MCF 10A (cell line): ENCODE data around the gene PIK3AP1. TPM values are rescaled to one million over a fixed set of nuclear protein-coding genes. Genes with fewer than 3 reads are reported as not detected.

Source experiments
- BruUV-seq: library from RNA; stranded (reverse); fragments of 400-500 nt; replicated peaks from 2 replicates; lab custom pipeline; 2021; lab: Mats Ljungman, UMichigan
- CTCF ChIA-PET: fragments of 300-600 bp; sonication (Branson Sonifier 250); formaldehyde crosslinking; extraction: SDS; loops from one replicate; lab custom pipeline; 2021; ENCODE audit warnings: antibody characterized with exemption, inconsistent platforms; lab: Yijun Ruan, JAX
- POLR2A ChIA-PET: fragments of 300-600, 350-650 bp; sonication (Branson Sonifier 250); formaldehyde crosslinking; extraction: SDS; loops from one replicate; lab custom pipeline; 2020; ENCODE audit warnings: antibody characterized with exemption, inconsistent platforms; lab: Yijun Ruan, JAX
- DNase-seq: peaks from one replicate; pipeline ENCODE4 v3.0.0-alpha.2; 2018; ENCODE audit not compliant: unreplicated experiment
- H3K27ac Mint-ChIP-seq: one replicate; pipeline ENCODE4 v1.8.0; 2022; ENCODE audit warnings: mild to moderate bottlenecking, low read depth, mixed read lengths; ENCODE audit not compliant: unreplicated experiment
- H3K27me3 Mint-ChIP-seq: one replicate; pipeline ENCODE4 v1.8.0; 2022; ENCODE audit warnings: mixed read lengths; ENCODE audit not compliant: insufficient read depth, unreplicated experiment
- H3K36me3 Mint-ChIP-seq: one replicate; pipeline ENCODE4 v1.8.0; 2022; ENCODE audit warnings: mild to moderate bottlenecking, moderate library complexity, mixed read lengths; ENCODE audit not compliant: insufficient read depth, unreplicated experiment
- H3K4me1 Mint-ChIP-seq: one replicate; pipeline ENCODE4 v1.8.0; 2022; ENCODE audit warnings: mixed read lengths; ENCODE audit not compliant: insufficient read depth, unreplicated experiment
- H3K4me3 Mint-ChIP-seq: one replicate; pipeline ENCODE4 v1.8.0; 2022; ENCODE audit warnings: mild to moderate bottlenecking, moderate library complexity, mixed read lengths; ENCODE audit not compliant: unreplicated experiment
- H3K9me3 Mint-ChIP-seq: one replicate; pipeline ENCODE4 v1.8.0; 2022; ENCODE audit warnings: mixed read lengths; ENCODE audit not compliant: unreplicated experiment
- intact Hi-C: fragments of 100-400 bp; cut with micrococcal nuclease; formaldehyde crosslinking; loops from 2 replicates; pipeline ENCODE4 v1.14.1; 2022
- total RNA-seq: library from RNA; stranded (reverse); gene quantifications from 2 replicates; pipeline ENCODE4 v1.2.3, GENCODE V29; 2022
- TF ChIP-seq, protein P1 (sequence below): fragments of 200-600 bp; IDR thresholded peaks from one replicate; pipeline ENCODE4 v1.8.0; 2022; ENCODE audit warnings: antibody characterized with exemption, mild to moderate bottlenecking; ENCODE audit not compliant: unreplicated experiment

PIK3AP1 gene
- total RNA-seq, 1 experiment from 2014 or later = not detected

DNA sequence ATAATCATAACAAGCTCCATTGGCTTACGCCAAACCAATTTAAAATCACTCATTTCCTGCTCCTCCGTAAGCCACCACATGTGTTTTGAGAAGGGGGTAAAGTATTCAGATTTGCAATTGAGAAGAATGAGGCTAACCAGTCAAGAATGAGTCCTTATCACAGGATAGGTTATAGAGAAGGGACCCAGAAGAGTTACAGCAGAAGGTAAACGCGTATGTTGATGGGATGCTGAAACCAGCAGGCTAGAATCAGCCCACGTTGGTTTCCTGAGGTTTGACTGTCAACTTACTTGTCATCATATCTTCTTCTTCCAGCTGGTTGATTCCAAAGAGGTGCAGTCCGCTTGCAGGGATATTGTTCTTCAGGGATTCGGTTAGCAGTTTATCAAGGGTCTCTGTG, 69.4 kb downstream of the PIK3AP1 start:
- H3K4me3 Mint-ChIP-seq = no peak overlapping the region
- no TSS peak for BruUV-seq
- no peaks in the 10 kb centered on the region for H3K9me3 Mint-ChIP-seq
- intact Hi-C loops = no loop called here
- H3K27me3 Mint-ChIP-seq = peaks cover 11% of the 10 kb centered on the region
- no peak overlapping the region for H3K27ac Mint-ChIP-seq
- H3K36me3 Mint-ChIP-seq = no peaks in the 10 kb centered on the region
- TF ChIP-seq, protein P1, sequence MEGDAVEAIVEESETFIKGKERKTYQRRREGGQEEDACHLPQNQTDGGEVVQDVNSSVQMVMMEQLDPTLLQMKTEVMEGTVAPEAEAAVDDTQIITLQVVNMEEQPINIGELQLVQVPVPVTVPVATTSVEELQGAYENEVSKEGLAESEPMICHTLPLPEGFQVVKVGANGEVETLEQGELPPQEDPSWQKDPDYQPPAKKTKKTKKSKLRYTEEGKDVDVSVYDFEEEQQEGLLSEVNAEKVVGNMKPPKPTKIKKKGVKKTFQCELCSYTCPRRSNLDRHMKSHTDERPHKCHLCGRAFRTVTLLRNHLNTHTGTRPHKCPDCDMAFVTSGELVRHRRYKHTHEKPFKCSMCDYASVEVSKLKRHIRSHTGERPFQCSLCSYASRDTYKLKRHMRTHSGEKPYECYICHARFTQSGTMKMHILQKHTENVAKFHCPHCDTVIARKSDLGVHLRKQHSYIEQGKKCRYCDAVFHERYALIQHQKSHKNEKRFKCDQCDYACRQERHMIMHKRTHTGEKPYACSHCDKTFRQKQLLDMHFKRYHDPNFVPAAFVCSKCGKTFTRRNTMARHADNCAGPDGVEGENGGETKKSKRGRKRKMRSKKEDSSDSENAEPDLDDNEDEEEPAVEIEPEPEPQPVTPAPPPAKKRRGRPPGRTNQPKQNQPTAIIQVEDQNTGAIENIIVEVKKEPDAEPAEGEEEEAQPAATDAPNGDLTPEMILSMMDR = no peak
- no peak for DNase-seq
- no peaks in the 10 kb centered on the region for H3K4me1 Mint-ChIP-seq
- CTCF ChIA-PET = interaction anchor here (1.1 to 1.9 kb wide), 2 partner anchors 10 to 12 kb away, joined by 4 to 14 read pairs; no protein-coding TSS in a partner anchor
- POLR2A ChIA-PET = no interaction called here

DNA sequence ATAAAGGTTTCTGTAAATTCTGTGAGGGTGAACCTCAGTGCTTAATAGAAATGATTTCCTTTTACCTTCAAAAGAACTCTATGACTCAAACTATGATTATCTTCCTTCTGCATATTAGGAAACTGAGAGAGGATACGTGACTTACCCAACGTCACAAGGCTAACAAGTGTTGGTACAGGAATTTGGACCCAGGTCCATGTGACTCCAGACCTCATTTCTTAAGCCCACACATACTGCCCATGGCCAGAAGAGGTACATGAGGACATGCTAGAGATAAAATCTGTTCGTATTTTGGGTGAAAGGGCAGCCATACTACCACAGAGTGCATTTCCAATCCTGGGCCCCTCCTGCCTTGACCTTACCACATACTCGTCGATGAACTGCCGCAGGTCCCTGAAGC, 72.0 kb downstream of the PIK3AP1 start:
- Mint-ChIP-seq H3K4me3 (no peak overlapping the region), H3K36me3 (no peaks in the 10 kb centered on the region), H3K4me1 (no peaks in the 10 kb centered on the region), H3K27ac (no peak overlapping the region), H3K9me3 (no peaks in the 10 kb centered on the region), H3K27me3 (peaks cover 11% of the 10 kb centered on the region)
- POLR2A ChIA-PET = no interaction called here
- TF ChIP-seq, protein P1 = no peak
- CTCF ChIA-PET = no interaction called here
- no TSS peak for BruUV-seq
- intact Hi-C loops = loop anchor here (10.0 kb wide), 1 partner anchor 387 kb away; no protein-coding TSS in a partner anchor
- no peak for DNase-seq

DNA sequence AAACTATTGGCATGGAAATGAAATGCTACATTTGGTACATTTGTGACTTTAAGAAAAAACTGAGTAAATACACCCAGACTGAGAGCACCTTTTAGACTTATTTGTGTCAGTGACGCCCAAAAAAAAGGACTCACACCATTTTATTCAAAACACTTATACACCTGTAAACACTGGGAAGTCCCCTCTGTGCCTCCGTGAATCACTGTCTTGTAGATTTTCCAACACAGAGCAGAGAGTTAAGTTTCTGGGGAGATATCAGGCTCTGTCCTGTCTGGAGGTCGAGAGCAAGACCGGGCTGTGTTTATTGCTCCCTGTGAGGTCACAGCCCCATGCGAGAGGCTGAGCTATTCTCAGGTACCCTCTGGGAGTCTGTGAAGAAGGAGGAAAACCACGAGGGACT, 72.8 kb downstream of the PIK3AP1 start:
- no peaks in the 10 kb centered on the region for H3K4me1 Mint-ChIP-seq
- H3K9me3 Mint-ChIP-seq = no peaks in the 10 kb centered on the region
- no peak overlapping the region for H3K4me3 Mint-ChIP-seq
- ChIA-PET POLR2A (no interaction called here), CTCF (no interaction called here)
- no peak overlapping the region for H3K27ac Mint-ChIP-seq
- TF ChIP-seq, protein P1 = no peak
- no TSS peak for BruUV-seq
- no peaks in the 10 kb centered on the region for H3K36me3 Mint-ChIP-seq
- DNase-seq = no peak
- H3K27me3 Mint-ChIP-seq = peaks cover 11% of the 10 kb centered on the region
- intact Hi-C loops = loop anchor here (10.0 kb wide), 1 partner anchor 387 kb away; no protein-coding TSS in a partner anchor

DNA sequence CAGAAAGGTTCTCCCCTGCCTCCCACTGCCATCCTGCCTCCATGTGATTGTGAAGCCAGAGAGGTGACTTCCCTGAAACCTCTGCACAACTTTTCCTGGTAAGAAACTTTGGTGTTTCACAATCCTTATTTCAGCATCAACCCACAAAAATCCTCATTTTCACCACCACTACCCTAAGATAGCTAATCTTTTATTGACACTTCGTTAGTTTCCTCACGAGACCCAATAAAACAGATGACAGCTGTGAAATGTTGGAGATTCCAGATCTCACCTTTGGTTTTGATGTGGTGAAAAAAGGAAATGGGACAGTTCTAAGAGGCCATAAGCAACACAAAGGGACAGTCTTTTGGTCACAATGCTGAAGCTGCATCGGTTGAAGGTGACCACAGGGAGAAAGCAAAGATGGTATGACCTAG, 73.6 kb downstream of the PIK3AP1 start:
- Mint-ChIP-seq H3K9me3 (no peaks in the 10 kb centered on the region), H3K27ac (no peak overlapping the region), H3K36me3 (no peaks in the 10 kb centered on the region), H3K4me1 (no peaks in the 10 kb centered on the region), H3K27me3 (peaks cover 11% of the 10 kb centered on the region), H3K4me3 (no peak overlapping the region)
- no peak for DNase-seq
- ChIA-PET POLR2A (interaction anchor here (0.6 kb wide), 1 partner anchor 37 kb away, joined by 3 read pairs; no protein-coding TSS in a partner anchor), CTCF (interaction anchor here (0.5 to 0.7 kb wide), 2 partner anchors 38 to 52 kb away, joined by 3 to 4 read pairs; no protein-coding TSS in a partner anchor)
- TF ChIP-seq, protein P1 = no peak
- intact Hi-C loops = loop anchor here (10.0 kb wide), 1 partner anchor 388 kb away; no protein-coding TSS in a partner anchor
- no TSS peak for BruUV-seq
